HepG2 (cell line): ENCODE results near the gene DLX4. TPM values are rescaled to one million over a fixed set of nuclear protein-coding genes. Genes with fewer than 3 reads are reported as not detected.

ENCODE experiments used
- CBX5 ChIP-seq: sonication (generic); formaldehyde crosslinking; IDR thresholded peaks from 2 replicates; pipeline ENCODE4 v1.4.0; 2020; ENCODE audit warnings: missing genetic modification reagents, borderline replicate concordance
- GATA4 ChIP-seq: sonication (generic); IDR thresholded peaks from 2 replicates; pipeline ENCODE4 v1.6.1; 2016; ENCODE audit warnings: antibody characterized with exemption, low read depth, borderline replicate concordance
- HNRNPL ChIP-seq: fragments of 200-400 bp; formaldehyde crosslinking; IDR thresholded peaks from 2 replicates; pipeline ENCODE4 v1.6.1; 2017; ENCODE audit warnings: mild to moderate bottlenecking, low read depth, low read length
- RBAK ChIP-seq: sonication (generic); formaldehyde crosslinking; IDR thresholded peaks from 2 replicates; pipeline ENCODE4 v1.5.1; 2020; ENCODE audit warnings: mild to moderate bottlenecking, missing genetic modification reagents
- REPIN1 ChIP-seq: sonication (generic); formaldehyde crosslinking; IDR thresholded peaks from 2 replicates; pipeline ENCODE4 v1.8.0; 2022; ENCODE audit warnings: missing genetic modification reagents, low read depth, mild to moderate bottlenecking, borderline replicate concordance
- SETDB1 ChIP-seq: sonication (generic); formaldehyde crosslinking; IDR thresholded peaks from 2 replicates; pipeline ENCODE4 v1.5.1; 2020; ENCODE audit warnings: missing genetic modification reagents, mild to moderate bottlenecking, borderline replicate concordance
- SIN3B ChIP-seq: fragments of 150-350 bp; IDR thresholded peaks from 2 replicates; pipeline ENCODE4 v1.6.1; 2014; ENCODE audit warnings: low read length
- SSRP1 ChIP-seq: IDR thresholded peaks from 2 replicates; pipeline ENCODE4 v1.6.1; 2016; ENCODE audit warnings: control low read depth
- TAF1 ChIP-seq: sonication (generic); formaldehyde crosslinking; IDR thresholded peaks from 2 replicates; pipeline ENCODE4 v1.4.0; 2020; ENCODE audit warnings: missing genetic modification reagents
- ZMAT3 ChIP-seq: sonication (generic); formaldehyde crosslinking; conservative IDR thresholded peaks from 2 replicates; pipeline ENCODE4 v1.7.0; 2021; ENCODE audit warnings: missing genetic modification reagents
- ZNF354B ChIP-seq: sonication (generic); formaldehyde crosslinking; IDR thresholded peaks from 2 replicates; pipeline ENCODE4 v1.8.0; 2022; ENCODE audit warnings: mild to moderate bottlenecking, missing genetic modification reagents
- ZNF615 ChIP-seq: sonication (generic); formaldehyde crosslinking; IDR thresholded peaks from 2 replicates; pipeline ENCODE4 v1.5.0; 2020; ENCODE audit warnings: mild to moderate bottlenecking, missing genetic modification reagents, borderline replicate concordance
- ZNF672 ChIP-seq: sonication (generic); formaldehyde crosslinking; IDR thresholded peaks from 2 replicates; pipeline ENCODE4 v1.8.1; 2022; ENCODE audit warnings: missing genetic modification reagents
- ZSCAN20 ChIP-seq: sonication (generic); formaldehyde crosslinking; IDR thresholded peaks from 2 replicates; pipeline ENCODE4 v1.4.0; 2020; ENCODE audit warnings: missing genetic modification reagents, mild to moderate bottlenecking, borderline replicate concordance
- polyA plus RNA-seq, 8 experiments: library from polyadenylated mRNA; depleted of rRNA in 3 of 8; stranded (reverse) in 7 of 8; unstranded in 1 of 8; fragments of >200 nt; fragmentation: Illumina TruSeq in 4 of 8; extraction: Trizol in 4 of 8; gene quantifications; 2 replicates each; pipeline versions ENCODE4 v1.2.1 to v1.2.3, GENCODE V29; 2011 to 2016; ENCODE audit warnings: low read depth in 4 of 8, missing spikeins in 1 of 8, mixed read lengths in 1 of 8; ENCODE audit not compliant: insufficient read depth in 1 of 8
- total RNA-seq, 5 experiments: library from RNA; depleted of rRNA; stranded (reverse); fragments of >200 nt; fragmentation: Illumina TruSeq; extraction: Trizol; gene quantifications; 2 replicates each; pipeline ENCODE4 v1.2.3, GENCODE V29; 2016; ENCODE audit warnings: low read depth in 1 of 5
- TF ChIP-seq, protein P1 (sequence below): sonication (generic); formaldehyde crosslinking; IDR thresholded peaks from 2 replicates; pipeline ENCODE4 v1.5.1; 2020; ENCODE audit warnings: mild to moderate bottlenecking, missing genetic modification reagents, moderate library complexity
- TF ChIP-seq, protein P2 (sequence below): sonication (generic); formaldehyde crosslinking; IDR thresholded peaks from 2 replicates; pipeline ENCODE4 v1.5.0; 2020; ENCODE audit warnings: mild to moderate bottlenecking, missing genetic modification reagents
- TF ChIP-seq, protein P3 (sequence below): sonication (generic); formaldehyde crosslinking; IDR thresholded peaks from 2 replicates; pipeline ENCODE4 v1.9.0; 2021; ENCODE audit warnings: mild to moderate bottlenecking, missing genetic modification reagents

Gene DLX4
- total and polyA plus RNA-seq, 2 of the 13 experiments (the other 11 are each of a cell fraction or from before 2014, with no cell fraction given) = 0.55 to 2.3 TPM

DNA sequence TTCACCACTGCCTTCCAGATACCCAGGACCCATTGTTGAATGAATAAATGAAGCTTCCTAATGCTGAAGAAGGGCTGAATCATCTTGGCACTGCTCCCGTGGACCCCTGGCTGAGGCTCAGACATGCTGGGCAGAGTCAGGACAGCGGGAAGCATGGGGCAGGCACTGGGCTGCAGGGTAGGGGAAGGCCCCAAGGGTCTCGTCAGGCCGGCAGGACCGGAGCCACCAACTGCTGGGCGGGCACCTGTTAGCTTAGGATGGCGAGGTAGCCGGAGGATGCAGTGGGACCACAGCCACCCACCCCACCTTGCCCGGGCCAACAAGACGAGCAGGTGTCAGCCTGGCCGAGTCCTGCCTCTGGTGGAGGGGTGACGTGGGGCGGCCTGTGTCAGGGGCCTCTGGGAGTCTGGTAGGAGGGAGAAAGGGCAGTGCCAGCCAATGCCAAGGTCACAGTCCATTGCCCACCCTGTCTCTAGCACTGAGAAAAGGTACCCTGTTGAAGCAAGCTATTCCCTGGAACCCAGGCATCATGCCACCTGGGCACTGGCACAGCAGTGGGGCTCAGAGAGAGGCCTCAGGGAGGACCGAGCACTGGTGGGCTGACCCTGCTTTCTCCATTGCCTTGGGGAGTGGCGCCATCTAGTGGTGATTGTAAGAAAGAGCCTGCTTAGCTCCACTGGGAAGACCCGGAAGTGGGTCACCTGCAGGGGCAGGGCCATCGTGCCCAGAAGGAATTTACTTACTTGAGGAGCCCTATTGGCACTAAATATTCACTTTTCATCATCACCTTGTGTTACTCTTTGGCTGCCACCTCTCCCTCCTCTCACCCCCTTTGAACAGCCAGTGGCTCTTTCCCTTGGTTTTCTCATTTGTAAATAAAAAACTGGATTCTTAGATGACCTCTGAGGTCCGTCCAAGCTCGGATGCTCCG, 29.0 kb downstream of the DLX4 start (continued):
- TF ChIP-seq, protein P1, sequence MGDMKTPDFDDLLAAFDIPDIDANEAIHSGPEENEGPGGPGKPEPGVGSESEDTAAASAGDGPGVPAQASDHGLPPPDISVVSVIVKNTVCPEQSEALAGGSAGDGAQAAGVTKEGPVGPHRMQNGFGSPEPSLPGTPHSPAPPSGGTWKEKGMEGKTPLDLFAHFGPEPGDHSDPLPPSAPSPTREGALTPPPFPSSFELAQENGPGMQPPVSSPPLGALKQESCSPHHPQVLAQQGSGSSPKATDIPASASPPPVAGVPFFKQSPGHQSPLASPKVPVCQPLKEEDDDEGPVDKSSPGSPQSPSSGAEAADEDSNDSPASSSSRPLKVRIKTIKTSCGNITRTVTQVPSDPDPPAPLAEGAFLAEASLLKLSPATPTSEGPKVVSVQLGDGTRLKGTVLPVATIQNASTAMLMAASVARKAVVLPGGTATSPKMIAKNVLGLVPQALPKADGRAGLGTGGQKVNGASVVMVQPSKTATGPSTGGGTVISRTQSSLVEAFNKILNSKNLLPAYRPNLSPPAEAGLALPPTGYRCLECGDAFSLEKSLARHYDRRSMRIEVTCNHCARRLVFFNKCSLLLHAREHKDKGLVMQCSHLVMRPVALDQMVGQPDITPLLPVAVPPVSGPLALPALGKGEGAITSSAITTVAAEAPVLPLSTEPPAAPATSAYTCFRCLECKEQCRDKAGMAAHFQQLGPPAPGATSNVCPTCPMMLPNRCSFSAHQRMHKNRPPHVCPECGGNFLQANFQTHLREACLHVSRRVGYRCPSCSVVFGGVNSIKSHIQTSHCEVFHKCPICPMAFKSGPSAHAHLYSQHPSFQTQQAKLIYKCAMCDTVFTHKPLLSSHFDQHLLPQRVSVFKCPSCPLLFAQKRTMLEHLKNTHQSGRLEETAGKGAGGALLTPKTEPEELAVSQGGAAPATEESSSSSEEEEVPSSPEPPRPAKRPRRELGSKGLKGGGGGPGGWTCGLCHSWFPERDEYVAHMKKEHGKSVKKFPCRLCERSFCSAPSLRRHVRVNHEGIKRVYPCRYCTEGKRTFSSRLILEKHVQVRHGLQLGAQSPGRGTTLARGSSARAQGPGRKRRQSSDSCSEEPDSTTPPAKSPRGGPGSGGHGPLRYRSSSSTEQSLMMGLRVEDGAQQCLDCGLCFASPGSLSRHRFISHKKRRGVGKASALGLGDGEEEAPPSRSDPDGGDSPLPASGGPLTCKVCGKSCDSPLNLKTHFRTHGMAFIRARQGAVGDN (CRISPR knock-in tag) = peak; percentile 48; the same call in 1 of the 2 replicates
- TF ChIP-seq ZNF354B (no peak), ZSCAN20 (CRISPR knock-in tag) (no peak), TAF1 (CRISPR knock-in tag) (no peak), SIN3B (no peak), SETDB1 (no peak), ZNF672 (CRISPR knock-in tag) (no peak), RBAK (no peak), ZMAT3 (CRISPR knock-in tag) (no peak), REPIN1 (CRISPR knock-in tag) (peak; percentile 70; the same call in 1 of the 2 replicates), SSRP1 (CRISPR knock-in tag) (no peak), HNRNPL (peak; percentile 95), GATA4 (no peak), CBX5 (CRISPR knock-in tag) (no peak), ZNF615 (CRISPR knock-in tag) (no peak)
- TF ChIP-seq, protein P2, sequence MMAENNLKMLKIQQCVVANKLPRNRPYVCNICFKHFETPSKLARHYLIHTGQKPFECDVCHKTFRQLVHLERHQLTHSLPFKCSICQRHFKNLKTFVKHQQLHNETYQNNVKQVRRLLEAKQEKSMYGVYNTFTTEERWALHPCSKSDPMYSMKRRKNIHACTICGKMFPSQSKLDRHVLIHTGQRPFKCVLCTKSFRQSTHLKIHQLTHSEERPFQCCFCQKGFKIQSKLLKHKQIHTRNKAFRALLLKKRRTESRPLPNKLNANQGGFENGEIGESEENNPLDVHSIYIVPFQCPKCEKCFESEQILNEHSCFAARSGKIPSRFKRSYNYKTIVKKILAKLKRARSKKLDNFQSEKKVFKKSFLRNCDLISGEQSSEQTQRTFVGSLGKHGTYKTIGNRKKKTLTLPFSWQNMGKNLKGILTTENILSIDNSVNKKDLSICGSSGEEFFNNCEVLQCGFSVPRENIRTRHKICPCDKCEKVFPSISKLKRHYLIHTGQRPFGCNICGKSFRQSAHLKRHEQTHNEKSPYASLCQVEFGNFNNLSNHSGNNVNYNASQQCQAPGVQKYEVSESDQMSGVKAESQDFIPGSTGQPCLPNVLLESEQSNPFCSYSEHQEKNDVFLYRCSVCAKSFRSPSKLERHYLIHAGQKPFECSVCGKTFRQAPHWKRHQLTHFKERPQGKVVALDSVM (CRISPR knock-in tag) = no peak
- TF ChIP-seq, protein P3, sequence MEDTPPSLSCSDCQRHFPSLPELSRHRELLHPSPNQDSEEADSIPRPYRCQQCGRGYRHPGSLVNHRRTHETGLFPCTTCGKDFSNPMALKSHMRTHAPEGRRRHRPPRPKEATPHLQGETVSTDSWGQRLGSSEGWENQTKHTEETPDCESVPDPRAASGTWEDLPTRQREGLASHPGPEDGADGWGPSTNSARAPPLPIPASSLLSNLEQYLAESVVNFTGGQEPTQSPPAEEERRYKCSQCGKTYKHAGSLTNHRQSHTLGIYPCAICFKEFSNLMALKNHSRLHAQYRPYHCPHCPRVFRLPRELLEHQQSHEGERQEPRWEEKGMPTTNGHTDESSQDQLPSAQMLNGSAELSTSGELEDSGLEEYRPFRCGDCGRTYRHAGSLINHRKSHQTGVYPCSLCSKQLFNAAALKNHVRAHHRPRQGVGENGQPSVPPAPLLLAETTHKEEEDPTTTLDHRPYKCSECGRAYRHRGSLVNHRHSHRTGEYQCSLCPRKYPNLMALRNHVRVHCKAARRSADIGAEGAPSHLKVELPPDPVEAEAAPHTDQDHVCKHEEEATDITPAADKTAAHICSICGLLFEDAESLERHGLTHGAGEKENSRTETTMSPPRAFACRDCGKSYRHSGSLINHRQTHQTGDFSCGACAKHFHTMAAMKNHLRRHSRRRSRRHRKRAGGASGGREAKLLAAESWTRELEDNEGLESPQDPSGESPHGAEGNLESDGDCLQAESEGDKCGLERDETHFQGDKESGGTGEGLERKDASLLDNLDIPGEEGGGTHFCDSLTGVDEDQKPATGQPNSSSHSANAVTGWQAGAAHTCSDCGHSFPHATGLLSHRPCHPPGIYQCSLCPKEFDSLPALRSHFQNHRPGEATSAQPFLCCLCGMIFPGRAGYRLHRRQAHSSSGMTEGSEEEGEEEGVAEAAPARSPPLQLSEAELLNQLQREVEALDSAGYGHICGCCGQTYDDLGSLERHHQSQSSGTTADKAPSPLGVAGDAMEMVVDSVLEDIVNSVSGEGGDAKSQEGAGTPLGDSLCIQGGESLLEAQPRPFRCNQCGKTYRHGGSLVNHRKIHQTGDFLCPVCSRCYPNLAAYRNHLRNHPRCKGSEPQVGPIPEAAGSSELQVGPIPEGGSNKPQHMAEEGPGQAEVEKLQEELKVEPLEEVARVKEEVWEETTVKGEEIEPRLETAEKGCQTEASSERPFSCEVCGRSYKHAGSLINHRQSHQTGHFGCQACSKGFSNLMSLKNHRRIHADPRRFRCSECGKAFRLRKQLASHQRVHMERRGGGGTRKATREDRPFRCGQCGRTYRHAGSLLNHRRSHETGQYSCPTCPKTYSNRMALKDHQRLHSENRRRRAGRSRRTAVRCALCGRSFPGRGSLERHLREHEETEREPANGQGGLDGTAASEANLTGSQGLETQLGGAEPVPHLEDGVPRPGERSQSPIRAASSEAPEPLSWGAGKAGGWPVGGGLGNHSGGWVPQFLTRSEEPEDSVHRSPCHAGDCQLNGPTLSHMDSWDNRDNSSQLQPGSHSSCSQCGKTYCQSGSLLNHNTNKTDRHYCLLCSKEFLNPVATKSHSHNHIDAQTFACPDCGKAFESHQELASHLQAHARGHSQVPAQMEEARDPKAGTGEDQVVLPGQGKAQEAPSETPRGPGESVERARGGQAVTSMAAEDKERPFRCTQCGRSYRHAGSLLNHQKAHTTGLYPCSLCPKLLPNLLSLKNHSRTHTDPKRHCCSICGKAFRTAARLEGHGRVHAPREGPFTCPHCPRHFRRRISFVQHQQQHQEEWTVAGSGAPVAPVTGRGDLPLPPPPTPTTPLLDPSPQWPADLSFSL = no peak
